Ascending aorta (tissue), 2 donors: ENCODE measurements around the gene EFNA3. TPM values are rescaled to one million over a fixed set of nuclear protein-coding genes. Genes with fewer than 3 reads are reported as not detected.
A peak's percentile ranks its signal among the peaks of the same experiment; 100 is the strongest.

ENCODE experiments used
- DNase-seq, 2 donors: peaks; one replicate each; pipeline ENCODE4 v3.0.0-alpha.2; 2019; ENCODE audit warnings: low spot score in 2 of 2
- H3K27ac ChIP-seq, 2 donors: fragments of 200-600 bp; sonication (generic); one replicate each; pipeline ENCODE4 v1.5.1; 2016 to 2017; ENCODE audit warnings: mild to moderate bottlenecking in 1 of 2
- H3K27me3 ChIP-seq: fragments of 200-600 bp; sonication (generic); one replicate; pipeline ENCODE4 v1.5.1; 2017
- H3K36me3 ChIP-seq, 2 donors: fragments of 200-600 bp; sonication (generic); one replicate each; pipeline ENCODE4 v1.5.1; 2016
- H3K4me1 ChIP-seq, 2 donors: fragments of 200-600 bp; sonication (generic); one replicate each; pipeline ENCODE4 v1.5.1; 2016 to 2017; ENCODE audit warnings: mild to moderate bottlenecking in 1 of 2
- H3K4me3 ChIP-seq, 2 donors: fragments of 200-600 bp; sonication (generic); one replicate each; pipeline ENCODE4 v1.5.1; 2016 to 2017; ENCODE audit warnings: mild to moderate bottlenecking in 1 of 2
- H3K9me3 ChIP-seq, 2 donors: fragments of 200-600 bp; sonication (generic); one replicate each; pipeline ENCODE4 v1.5.1; 2016
- CTCF ChIP-seq, 3 experiments: fragments of 200-600 bp in 2 of 3; fragments of 450-650 bp in 1 of 3; sonication (generic) in 2 of 3; IDR thresholded peaks; one replicate each; pipeline ENCODE4 v1.5.1; 2016 to 2019; ENCODE audit warnings: antibody characterized with exemption in 3 of 3, mild to moderate bottlenecking in 1 of 3, moderate library complexity in 1 of 3
- intact Hi-C: fragments of 100-400 bp; cut with DNase I; formaldehyde crosslinking; loops from one replicate; pipeline ENCODE4 v1.15.1; 2023
- total RNA-seq: library from RNA; depleted of rRNA; stranded (reverse); fragments of >200 nt; gene quantifications from one replicate; pipeline ENCODE4 v1.1.0, GENCODE V29; 2016

EFNA3 gene
- total RNA-seq, 1 donor from 2014 or later: 1.5 TPM

GRCh38 chr1:155135415-155136028, 56.9 kb downstream of the EFNA3 start, which contains the start of gene SLC50A1:
Gene SLC50A1 (plus strand): TSS chr1:155135852. CDS start chr1:155135912, 60 bp downstream.
- Histone ChIP-seq H3K4me1 (peaks cover 9 to 25% of the 10 kb centered on the region in 2 donors), H3K9me3 (no peaks in the 10 kb centered on the region), H3K27me3 (no peaks in the 10 kb centered on the region), H3K36me3 (peaks cover 0 to 4% of the 10 kb centered on the region in 2 donors), H3K27ac (peak within 1 kb of the TSS; percentile 97 to 100), H3K4me3 (peak within 1 kb of the TSS; percentile 76 to 80)
- intact Hi-C loops: loop anchor here (1.0 to 5.0 kb wide), 5 partner anchors 8 to 1148 kb away; partner anchors contain the start of genes EFNA1, PMVK, RAB13 and ZBTB7B
- TF ChIP-seq CTCF (IDR thresholded peaks at IDR 0.05): peak; percentile 26 to 72 (median 39)
- peak; percentile 78 to 98 for DNase-seq

GRCh38 chr1:155136748-155137147, 58.1 kb downstream of the EFNA3 start:
- Histone ChIP-seq H3K9me3 (no peaks in the 10 kb centered on the region), H3K4me3 (peak overlapping the region; percentile 76 to 80), H3K4me1 (peaks cover 9 to 25% of the 10 kb centered on the region in 2 donors), H3K27me3 (no peaks in the 10 kb centered on the region), H3K36me3 (peaks cover 0 to under 1% of the 10 kb centered on the region in 2 donors), H3K27ac (peak overlapping the region; percentile 97 to 100)
- no peak for DNase-seq
- intact Hi-C loops: loop anchor here (5.0 kb wide), 3 partner anchors 134 to 1149 kb away; partner anchors contain the start of genes PMVK, RAB13 and ZBTB7B
- no peak for TF ChIP-seq CTCF (IDR thresholded peaks at IDR 0.05)

Other genes with a start within 250 kb of the EFNA3 start
- 24.6 TPM for gene KCNN3, start 208.6 kb upstream of the EFNA3 start, total RNA-seq
- gene PMVK, start 142.1 kb upstream of the EFNA3 start, total RNA-seq: 9.6 TPM
- 70.0 TPM for gene PBXIP1, start 122.7 kb upstream of the EFNA3 start, total RNA-seq
- 48.7 TPM for gene PYGO2, start 117.1 kb upstream of the EFNA3 start, total RNA-seq
- 211 TPM for gene SHC1, start 108.1 kb upstream of the EFNA3 start, total RNA-seq
- 40.4 TPM for gene CKS1B, start 104.2 kb upstream of the EFNA3 start, total RNA-seq
- 31.2 TPM for gene FLAD1, start 95.5 kb upstream of the EFNA3 start, total RNA-seq
- not detected for gene LENEP, start 85.3 kb upstream of the EFNA3 start, total RNA-seq
- 83.1 TPM for gene ZBTB7B, start 76.0 kb upstream of the EFNA3 start, total RNA-seq
- 0.64 TPM for gene DCST2, start 45.1 kb upstream of the EFNA3 start, total RNA-seq
- not detected for gene DCST1, start 45.0 kb upstream of the EFNA3 start, total RNA-seq
- 610 TPM for gene ADAM15, start 27.5 kb upstream of the EFNA3 start, total RNA-seq
- gene EFNA4, start 15.1 kb upstream of the EFNA3 start, total RNA-seq: 11.2 TPM
- gene EFNA1, start 49.0 kb downstream of the EFNA3 start, total RNA-seq: 66.7 TPM
- gene SLC50A1, start 57.0 kb downstream of the EFNA3 start, total RNA-seq: 9.4 TPM
- 78.2 TPM for gene DPM3, start 61.7 kb downstream of the EFNA3 start, total RNA-seq
- gene KRTCAP2, start 94.5 kb downstream of the EFNA3 start, total RNA-seq: 146 TPM
- not detected for gene TRIM46, start 95.0 kb downstream of the EFNA3 start, total RNA-seq
- gene THBS3, start 129.1 kb downstream of the EFNA3 start, total RNA-seq: 40.3 TPM
- gene MTX1, start 129.9 kb downstream of the EFNA3 start, total RNA-seq: 23.9 TPM
- 34.5 TPM for gene ENTREP3, start 176.6 kb downstream of the EFNA3 start, total RNA-seq
- gene SCAMP3, start 183.5 kb downstream of the EFNA3 start, total RNA-seq: 63.6 TPM
- gene CLK2, start 194.7 kb downstream of the EFNA3 start, total RNA-seq: 32.1 TPM
- 2.6 TPM for gene HCN3, start 198.6 kb downstream of the EFNA3 start, total RNA-seq
- gene PKLR, start 222.6 kb downstream of the EFNA3 start, total RNA-seq: not detected
- gene FDPS, start 230.0 kb downstream of the EFNA3 start, total RNA-seq: 51.7 TPM
- gene RUSC1, start 242.1 kb downstream of the EFNA3 start, total RNA-seq: 18.4 TPM